Stimulated activated CD4-positive, alpha-beta T cell treated with anti-CD3 and anti-CD28 coated beads, Interleukin-12 subunit alpha, Interleukin-12 subunit beta, amount 100 ng/mL, for 48 hours (primary cell): ENCODE measurements around the gene TCERG1L.

Experiments
- DNase-seq, 3 donors: peaks; one replicate each; pipeline ENCODE4 v3.0.0-alpha.2; 2020; ENCODE audit warnings: low read depth in 2 of 3, low spot score in 1 of 3

TCERG1L gene

DNA sequence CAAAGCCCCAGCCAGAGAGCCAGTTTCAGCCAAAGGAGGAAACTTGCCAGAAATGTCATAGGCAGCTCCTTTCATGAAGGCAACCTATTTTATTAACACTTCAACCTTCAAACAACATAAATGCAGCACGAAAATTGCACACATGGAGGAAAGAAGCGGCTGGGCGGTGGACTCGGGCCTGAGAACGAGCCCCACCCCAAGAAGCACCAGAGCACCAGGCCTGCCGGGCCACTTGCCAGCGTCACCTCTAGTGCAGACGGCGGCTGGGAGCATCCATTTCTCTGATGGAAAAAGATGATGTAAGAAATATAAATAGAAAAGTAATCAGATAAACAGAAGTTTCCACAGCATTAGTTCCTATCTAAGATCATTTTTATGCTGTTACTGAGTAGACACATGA is 100.0 kb downstream of the TCERG1L start:
- DNase-seq, result no peak

DNA sequence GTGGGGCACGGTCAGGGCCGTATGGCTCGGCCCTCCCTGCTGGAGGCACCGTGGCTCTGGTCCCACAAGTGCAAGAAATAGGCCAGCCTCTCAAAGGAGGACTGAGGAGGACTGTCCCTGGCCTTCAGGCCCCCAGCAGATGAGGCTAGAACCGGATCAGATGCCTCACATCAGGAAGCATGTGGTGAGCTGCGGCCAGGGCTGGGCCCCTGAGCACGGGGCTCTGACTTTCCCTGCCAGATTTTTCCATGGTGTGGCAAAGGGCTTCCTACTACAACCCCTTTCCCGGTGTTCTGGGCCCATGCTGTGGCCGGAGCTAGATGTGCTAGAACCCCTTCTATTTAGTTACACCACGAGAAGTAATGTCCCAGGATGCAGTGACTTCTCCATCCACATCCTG is 100.4 kb downstream of the TCERG1L start:
- DNase-seq, result no peak

DNA sequence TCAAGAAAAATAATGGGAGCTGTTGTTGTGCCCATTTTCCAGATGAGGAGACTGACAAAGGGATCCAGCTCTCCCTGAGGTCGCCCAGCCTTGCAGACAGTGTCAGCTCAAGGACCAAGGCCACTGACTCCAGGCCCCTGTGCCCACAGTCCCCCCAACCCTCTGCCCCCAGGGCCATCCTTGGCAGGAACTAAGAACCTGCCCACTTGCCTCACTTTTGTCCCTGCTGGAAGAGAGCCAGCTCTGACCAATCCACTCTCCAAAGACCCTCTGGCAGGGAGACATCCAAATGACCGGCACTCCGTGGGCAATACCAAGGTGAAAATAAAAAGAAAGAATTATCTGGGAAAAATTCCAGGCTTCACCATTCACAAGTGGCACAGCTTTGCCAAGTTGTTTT is 101.3 kb downstream of the TCERG1L start:
- no peak for DNase-seq

DNA sequence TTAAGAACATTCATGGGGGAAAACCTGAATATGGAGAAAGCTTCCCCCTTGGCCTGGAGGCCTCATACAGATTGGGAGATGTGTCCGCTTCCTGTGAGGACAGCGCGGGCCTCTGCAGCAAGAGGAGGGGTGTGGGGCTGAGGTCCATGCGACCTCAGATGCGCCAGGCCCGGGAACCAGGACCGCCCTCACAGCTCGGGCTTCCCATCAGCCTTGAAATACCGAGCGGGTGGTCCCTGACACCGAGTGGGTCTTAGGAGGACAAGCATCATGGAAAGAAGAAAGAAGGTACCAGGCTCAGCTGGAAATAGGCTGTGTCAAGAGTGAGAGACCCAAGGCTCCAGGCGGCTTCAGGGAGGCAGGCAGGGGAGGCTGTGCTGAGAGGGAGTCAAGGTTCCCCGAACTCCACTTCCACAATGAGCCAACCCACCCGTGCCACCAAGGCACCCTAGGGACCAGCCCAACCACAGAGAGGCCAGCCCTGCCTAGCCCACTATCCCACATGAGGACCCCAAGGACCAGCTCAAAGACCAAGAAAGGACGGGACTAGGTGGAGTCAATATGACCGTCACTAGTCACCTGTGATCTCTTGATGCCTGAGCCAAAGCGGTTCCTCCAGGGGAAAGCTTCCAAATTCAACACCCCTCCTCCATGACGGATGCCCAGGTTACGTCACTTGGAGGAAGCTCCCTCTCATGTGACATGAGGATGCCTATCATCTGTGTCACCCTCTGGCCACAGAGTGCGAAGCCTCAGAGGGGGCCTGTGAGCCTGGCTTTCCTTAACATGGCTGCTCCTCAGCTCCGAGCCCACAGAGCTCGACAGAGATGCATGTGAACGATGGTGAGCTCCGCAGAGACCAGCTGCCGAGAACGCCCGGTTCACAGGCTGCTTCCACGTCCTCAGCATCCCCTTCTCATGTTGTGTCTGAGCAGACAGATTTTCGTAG is 103.7 kb downstream of the TCERG1L start:
- DNase-seq, result no peak

DNA sequence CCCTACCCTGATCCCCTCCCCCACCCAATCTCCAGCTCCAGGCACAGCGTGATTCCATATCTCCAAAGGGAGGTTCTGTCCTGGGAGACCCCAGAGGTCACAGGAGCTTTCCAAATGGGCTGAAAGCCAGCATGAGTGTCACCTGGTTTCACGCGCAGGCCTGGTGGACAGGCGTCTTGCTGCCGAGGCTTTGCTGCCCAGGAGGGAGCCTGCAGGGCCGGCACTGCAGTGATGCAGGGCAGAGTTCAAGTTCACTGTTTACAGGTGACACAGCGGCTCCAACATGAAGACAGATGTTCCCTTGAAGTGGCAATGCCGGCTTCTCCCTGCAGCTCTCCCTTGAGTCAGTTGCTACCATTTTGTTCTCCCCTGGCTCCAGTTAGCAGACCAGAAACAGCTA is 104.3 kb downstream of the TCERG1L start:
- DNase-seq, result no peak

DNA sequence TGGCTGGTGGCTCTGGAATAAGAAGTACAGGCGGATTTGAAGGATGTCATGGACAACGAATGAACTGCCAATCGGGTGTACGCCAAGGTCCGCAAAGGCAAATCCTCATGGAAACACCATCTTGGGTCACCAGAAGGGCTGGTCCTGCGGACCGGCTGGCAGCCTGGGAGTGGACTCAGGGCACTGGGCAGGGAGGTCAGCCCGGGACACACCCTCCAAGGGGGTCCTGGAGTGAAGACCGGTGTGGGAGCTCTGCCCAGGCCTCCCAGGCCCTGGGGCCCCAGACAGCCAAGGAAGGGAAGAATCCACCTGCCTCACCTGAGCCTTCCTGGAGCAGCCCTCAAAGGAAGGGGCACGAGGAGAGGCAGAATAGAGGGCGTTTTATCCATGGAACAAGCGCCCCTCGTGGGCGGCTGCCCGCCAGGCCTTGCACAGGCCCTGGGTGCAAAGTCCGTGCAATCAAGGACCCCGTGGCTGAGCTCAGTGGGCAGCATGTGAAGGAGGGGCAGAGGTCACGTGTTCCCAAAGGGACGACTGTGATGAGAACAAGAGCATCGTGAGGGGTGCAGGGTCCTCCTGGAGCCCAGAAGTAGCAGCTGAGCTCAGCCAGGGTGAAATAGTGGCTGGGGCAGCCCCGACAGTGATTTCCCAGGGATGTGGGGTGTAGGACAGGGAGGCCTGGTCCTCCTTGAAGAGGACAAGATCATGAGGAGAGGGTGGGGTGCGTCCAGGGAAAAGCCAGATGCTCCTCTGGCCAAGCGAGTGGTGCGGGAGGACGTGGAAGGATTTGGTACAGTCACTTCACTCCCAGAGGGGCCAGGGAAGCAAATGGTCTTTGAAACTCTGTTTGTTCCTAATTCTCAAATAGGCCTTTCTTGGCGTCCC is 105.2 kb downstream of the TCERG1L start:
- no peak for DNase-seq

DNA sequence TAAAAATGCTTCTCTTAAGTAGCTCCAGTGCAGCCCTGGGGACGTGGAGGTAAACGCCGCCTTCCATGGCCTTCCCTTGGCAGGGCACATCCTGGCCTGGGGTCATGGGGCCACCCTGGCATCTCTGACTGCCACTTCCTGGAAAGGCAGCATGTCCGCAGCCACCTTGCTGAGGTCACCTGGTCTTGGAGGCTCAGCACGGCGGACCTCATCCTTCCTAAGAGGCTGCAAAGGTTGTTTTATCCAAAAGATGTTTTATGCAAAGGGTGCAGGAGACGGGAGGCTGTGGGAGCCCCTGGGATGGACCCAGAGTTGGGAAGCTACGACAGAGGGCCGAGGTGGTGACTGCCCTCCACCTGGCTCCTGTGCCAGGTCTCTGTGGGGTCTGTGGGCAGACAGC is 106.0 kb downstream of the TCERG1L start:
- DNase-seq, result no peak

DNA sequence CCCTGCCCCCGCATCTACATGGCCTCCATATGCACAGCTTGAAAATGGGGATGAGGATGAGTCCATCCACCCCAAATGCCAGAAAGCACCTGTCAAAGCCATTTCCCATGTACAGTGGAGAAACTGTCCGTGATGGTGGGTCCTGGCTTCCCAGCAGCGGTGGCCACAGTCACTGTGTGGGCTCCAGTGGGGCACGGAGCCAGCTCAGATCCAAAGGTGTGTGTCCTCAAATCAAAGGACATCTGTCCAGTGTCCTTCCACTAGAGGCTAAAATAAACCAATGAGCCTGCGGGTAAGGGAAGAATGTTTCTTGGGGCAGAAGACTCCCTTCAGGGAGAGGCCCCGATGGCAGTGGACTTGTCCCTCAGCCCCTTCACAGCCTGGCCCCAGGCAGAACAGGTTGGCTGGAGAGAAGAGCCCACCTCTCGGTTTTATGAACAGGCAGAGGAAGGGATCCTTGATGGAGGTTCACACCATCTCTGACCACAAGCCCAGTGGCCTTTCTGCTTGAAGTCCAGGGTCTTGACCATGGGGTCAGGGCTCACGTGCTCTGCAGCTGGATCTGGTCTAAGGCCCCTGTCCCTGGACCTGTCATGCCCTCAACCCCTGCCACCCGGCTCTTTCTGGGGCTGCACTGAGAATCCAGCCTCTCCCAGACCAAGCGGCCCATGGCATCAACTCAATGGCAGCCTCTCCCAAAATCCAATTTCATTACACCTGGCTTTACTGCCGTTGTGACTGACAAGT is 106.9 kb downstream of the TCERG1L start:
- DNase-seq, result no peak

DNA sequence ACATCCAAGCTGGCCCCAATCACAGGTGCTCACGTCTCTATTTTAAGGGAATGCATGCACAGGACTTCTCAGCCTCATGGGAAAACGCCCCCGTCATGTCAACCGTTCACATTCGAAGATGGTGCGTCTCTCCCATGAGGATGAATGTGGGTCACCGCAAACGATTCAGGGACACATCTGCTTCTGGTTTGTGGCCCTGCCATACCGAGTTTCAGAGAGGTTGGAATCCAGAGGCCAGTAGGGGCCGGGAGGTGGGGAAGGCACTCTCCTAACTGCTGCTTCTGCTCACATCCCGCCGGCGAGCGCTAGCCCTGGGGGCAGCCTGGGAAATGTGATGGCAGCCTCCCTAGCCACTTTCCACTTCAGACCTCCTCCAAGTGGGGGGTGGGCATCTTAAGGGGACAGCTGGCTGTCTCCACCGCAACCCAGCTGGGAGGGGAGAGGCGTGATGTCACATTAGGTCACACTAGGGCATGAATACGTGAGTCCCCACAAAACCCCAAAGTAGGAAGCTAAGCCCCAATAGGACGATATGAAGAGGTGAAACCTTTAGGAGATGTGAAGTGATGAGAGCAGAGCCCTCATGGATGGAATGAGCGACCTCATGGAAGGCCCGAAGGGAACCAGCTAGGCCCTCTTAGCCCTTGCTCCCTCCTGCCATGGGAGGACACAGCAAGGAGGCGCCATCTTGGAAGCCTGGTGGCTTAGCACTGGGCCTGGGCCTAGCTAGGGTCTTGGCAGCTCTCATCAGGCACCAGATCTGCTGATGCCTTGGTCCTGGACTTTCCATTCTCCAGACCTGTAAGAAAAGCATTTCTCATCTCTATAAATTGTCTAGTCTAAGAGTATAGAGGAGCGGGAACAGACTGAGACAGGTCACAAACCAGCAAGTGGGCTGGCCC is 107.8 kb downstream of the TCERG1L start:
- DNase-seq, result no peak

DNA sequence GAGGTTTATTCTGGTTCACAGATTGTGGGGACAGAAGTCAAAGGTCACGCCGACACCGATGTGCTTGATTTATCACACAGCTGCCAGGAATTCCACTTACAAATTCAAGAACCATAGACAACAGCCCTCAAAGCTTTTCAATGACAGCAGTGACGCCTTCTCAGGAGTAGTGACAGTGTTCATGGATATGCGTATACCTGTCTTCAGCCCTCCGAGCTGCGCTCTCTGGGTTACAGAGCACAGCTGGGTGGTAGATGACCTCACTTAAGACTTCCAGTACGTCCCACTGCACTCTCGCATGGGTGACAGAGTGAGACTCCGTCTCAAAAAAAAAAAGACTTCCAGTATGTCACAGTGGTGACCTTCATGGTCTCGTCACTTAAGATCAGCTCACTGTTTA is 108.5 kb downstream of the TCERG1L start:
- no peak for DNase-seq

DNA sequence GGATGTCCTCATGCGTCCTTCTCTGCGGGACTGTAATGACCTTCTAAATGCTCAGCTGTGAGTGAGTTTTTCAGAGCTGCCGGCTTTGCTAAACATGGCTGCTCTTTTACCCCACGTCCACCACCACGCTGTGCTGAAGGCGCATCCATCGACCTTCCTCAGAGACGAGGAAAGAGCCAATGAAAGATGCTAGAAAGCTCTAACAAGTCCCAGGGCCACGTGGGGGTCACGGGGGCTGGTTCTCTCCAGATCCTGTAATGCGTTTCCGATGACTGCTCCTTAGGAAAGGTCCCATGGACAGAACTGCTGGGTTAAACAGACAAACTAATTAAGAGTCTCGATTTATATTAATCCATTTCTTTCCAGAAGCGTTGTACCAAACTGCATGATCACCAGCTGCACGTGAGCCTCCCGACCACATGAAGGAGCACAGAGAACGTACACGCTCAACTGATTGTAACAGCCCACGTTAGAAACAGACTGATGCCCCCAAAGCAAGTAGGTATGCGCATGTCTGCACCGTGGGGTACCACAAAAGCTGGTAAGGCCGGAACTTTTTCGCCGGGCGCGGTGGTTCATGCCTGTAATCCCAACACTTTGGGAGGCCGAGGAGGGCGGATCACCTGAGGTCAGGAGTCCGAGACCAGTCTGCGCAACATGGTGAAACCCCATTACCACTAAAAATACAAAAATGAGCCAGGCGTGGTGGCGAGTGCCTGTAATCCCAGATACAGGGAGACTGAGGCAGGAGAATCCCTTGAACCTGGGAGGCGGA is 109.6 kb downstream of the TCERG1L start:
- no peak for DNase-seq

DNA sequence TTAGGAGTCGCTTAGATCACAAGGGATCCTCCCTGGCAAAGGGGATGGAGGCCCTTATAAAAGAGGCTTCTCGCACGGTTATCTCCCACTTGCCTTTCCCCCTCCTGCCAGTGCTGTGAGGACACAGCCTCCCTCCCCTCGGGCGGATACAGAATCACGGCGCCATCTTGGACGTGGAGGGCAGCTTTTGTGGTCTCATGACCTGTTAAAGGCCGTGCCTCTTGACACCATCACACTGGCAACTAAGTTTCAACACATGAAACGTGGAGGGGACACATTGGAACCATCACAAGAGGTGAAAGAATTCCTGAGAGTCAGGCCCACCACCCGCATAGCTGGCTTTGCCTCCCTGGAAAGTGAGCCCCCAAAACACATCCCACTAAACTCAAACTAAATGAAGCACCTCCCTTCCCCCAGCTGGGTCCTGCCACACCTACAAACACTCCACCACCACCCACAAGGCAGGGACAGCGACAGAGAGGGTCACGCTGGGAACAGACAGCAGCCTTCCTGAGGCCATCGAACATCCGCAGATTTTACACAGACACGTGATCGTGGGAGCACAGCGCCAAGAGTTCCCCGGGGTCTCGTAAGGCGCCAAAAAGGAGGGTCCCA is 110.6 kb downstream of the TCERG1L start:
- DNase-seq, result no peak

DNA sequence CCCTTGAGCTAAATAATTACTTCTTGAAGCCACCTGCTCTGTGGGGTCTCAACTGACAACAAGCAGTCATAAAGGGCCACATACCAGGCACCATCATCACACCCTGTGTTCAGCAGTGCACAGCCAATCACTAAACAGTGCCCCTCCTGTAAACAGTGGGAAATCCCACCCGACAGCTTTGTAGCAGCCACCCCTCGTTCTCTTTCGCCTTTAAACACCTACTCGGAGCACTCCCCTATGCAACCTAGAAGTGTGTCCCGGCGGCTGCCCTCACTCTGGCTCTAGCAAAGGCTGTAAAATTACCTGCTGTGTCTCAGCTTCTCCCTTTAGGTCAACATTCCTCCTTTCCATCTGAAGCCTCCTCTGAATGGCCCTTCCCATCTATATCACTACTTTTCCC is 111.9 kb downstream of the TCERG1L start:
- no peak for DNase-seq

DNA sequence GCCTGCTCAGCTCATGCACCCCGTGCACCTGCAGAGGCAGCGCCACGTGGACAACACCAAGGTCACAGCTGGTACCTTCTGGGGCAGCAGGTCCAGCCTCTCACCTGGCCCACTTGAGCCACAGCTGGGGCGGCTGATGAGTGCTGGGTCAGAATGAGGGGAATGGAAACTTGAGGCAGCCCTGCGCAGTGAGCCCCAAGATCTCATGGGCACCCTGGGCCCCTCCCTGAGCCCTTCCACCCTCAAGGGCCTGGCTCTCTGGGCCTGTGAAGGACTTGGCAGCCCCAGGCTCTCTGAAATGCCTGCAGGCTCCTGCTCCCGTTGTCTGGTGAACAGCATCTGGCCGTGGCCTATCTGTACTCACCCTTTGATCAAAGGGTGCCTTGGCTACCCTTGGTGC is 112.7 kb downstream of the TCERG1L start:
- no peak for DNase-seq

DNA sequence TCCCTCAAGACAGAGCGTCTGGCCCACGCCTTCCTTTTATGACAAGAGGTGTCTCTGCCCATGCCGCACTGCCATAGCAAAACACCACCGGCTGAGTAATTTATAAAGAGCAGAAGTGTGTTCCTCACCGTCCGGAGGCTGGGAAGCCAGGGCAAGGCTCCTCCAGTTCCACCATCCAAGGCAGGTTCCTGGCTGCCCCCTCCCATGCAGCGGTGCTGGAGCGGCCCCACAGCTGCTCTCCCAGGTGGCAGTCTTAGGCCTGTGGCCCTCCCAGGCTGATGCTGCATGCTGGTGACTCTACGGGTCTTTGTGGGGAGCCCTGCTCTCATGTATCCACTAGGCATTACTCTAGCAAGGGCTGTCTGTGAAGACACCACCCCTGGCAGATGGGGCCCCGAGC is 113.1 kb downstream of the TCERG1L start:
- DNase-seq, result no peak

DNA sequence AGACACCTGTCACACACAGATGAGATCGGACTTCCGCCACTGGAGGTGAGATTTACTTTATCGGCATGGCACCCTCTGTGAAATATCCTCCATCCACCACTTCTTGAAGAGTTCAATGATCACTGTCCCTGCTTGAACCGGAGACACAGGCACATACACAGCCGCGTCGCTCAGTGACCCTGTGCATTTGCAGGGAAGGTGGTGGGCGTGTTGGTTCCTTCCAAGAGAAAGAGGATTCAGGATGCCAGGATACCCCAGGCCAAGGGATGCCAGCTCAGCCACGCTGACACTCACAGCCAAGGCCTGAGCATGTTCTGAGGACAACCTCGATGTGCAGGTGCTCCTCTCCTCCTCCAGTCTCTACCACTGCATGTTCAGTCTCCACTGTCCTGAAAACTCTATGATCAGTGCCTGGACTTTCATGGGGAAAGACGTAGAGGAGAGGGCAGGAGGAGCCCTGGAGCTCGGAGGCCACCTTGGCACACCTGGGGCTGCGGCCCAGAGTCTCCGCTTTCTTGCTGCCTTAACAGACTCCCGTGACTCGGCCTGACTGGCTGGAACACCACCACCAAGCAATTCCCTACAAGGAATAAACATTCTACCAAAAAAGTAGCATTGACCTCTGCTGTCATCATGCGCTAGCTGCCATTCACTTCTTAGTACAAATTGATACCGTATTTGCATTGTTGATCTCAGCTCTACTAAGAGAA is 115.2 kb downstream of the TCERG1L start:
- DNase-seq, result no peak

DNA sequence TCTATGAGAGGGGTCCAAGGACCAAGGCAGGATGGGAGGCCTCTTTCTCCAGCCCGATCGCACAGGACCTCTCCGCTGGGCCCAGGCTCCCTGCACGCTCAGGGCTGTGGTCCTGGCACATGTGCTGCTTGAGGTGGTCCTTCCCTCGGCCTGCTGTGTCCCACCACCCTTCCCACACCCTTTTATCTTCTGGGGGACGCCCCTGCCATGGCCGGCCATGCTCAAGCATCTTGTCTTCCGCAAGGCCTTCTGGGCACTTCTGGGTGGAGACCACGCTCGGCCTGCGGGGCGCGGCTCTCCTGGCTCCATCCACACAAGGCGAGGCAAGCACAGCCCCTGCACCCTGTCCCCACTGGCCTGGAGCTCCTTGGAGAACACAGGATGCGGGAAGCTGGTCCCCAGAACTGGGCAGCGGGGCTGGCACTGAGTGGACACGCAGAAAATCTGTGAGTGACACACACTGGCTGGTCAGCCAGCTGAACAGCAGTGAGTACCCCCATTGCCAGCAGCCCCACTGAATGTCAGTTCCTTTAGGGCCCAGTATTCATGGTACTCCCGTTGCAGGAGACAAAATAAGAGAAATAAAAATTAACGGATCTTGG is 115.9 kb downstream of the TCERG1L start:
- DNase-seq, result no peak

DNA sequence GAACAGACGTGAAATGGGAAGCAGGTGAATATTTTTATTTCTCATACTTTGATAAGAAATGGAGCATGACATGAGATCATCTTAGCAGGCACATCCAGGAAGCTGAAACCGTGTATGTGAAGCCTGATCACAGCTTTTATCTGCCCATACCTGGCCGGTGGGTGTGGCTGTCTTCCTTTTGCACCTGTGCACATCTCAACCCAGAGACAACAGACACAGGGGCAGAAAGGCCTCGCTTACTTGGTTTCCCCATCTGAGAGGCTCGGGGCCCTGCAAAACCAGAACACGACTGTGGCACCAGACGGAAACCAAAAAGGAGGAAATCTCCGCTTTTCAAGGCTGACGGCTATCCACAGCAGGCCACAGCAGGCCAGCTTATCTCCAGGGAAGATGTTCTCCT is 116.4 kb downstream of the TCERG1L start:
- DNase-seq, result no peak
